Hematopoietic multipotent progenitor cell treated with erythropoietin and hydrocortisone succinate and interleukin-3 and kit ligand, for 15 days (in vitro differentiated cells): ENCODE measurements around the gene PRKAR1B.

ENCODE experiments used
- DNase-seq: peaks from one replicate; pipeline ENCODE4 v3.0.0-alpha.2; 2015; ENCODE audit warnings: low spot score

PRKAR1B gene

DNA sequence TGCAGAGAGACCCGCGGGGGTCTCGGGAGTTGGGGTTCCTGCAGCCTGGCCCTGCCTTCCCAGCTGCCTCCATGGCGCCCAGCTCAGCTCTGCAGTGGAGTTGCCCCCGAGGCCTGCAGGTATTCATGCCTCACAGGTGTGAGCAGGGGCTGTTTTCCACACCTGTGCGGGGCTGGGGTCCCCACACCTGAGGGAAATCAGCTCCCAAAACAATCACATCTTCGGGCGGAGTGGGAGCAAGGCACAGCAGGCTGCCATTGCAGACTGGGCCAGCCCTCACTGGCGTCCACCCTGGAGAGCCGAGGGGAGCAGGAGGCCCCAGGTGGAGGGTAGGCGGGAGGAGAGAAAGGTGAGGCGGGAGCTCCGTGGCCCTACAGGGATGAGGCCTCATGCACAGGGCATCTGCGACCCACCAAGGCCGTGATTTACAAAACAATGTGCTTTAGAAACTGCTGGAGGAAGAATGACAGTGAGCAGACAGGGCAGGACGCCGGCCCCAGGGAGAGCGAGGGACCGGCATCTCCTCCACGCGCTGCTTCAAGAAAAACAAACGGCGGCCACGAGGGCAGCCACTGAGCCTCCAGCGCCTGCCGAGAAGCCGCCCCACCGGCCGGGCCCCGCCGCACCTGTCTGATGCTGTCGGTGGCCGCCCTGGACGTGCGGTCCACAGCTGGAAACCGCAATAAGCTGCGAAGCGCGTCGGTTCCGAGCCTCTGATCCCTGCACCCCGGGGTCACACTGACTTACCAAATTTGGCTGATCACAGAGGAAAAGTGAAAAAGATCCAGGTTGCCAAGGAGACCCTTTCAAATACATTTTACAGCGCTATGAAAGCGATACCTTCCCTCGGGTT, 154.4 kb downstream of the PRKAR1B start:
- DNase-seq = no peak

DNA sequence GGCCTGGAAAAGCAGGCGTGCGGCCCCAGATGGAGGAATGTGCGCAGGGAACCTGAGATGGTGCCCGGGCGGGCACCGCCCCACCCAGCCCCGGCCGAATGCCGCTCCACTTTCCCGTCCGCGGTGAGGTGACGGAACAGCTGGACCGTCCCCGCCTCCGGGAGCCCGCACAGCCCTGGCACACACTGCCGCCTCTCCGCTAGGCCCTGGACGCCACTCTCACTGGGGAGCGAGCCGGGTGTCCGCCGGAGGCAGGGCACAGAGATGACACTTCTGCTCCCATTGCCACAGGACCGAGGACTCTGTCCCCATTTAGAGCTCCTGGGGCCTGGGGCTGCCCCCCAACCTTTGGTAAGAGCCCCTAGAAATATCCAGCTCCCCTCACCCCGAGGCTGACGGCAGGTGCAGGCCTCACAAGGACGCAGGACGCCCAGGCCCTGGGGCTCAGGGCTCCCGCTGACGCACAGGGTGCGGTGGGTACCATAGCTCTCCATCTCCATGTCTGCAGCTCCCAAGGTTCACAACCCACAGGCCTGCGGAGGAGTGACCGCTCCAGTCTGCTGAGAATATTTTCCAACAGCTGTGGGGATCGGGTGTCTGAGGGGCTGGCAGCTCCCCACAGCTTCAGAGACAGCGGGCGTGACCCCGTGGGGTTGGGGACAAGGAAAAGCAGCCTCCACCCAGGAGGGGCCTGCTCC, 155.2 kb downstream of the PRKAR1B start:
- no peak for DNase-seq

DNA sequence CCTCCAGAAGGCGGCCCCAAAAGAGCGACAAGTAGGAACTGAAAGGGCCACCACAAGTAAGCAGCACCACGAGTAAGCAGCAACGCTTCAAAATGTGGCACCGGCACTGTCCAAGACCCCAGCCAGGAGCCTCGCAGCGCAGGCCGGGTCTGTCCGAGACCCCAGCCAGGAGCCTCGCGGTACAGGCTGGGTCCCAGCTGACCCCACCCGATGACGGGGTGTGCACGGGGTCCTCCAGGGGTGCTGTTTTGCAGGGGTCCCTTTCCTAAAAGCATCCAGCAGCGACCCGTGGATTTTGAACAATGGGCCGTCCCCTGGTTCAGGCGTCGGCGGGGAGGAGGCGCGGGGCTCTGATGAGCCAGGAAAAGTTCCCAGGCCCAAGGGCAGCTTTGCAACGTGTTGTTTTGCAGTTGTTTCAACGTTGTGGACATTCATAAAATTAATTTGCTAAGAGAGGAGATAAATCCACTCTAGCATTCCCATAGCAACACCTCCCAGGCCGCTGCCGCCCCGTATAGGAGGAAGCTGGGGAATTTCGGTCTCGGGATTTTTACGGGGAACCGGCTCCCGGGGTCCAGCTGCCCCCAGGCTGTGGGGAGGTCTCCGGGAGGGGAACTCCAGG, 155.9 kb downstream of the PRKAR1B start:
- no peak for DNase-seq

DNA sequence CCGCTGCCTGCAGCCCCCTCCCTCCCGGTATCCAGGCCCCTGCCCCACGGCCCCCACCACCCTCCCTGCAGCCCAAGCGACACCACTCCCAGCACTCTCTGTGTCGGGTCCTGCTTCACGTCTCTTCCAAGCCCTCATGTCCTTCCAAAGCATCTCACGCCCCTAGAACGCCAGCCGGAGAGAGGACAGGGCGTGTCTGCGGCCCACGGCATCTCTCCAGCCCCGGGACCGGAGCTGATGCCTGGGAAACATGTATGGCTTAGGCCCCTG, 156.3 kb downstream of the PRKAR1B start:
- no peak for DNase-seq

DNA sequence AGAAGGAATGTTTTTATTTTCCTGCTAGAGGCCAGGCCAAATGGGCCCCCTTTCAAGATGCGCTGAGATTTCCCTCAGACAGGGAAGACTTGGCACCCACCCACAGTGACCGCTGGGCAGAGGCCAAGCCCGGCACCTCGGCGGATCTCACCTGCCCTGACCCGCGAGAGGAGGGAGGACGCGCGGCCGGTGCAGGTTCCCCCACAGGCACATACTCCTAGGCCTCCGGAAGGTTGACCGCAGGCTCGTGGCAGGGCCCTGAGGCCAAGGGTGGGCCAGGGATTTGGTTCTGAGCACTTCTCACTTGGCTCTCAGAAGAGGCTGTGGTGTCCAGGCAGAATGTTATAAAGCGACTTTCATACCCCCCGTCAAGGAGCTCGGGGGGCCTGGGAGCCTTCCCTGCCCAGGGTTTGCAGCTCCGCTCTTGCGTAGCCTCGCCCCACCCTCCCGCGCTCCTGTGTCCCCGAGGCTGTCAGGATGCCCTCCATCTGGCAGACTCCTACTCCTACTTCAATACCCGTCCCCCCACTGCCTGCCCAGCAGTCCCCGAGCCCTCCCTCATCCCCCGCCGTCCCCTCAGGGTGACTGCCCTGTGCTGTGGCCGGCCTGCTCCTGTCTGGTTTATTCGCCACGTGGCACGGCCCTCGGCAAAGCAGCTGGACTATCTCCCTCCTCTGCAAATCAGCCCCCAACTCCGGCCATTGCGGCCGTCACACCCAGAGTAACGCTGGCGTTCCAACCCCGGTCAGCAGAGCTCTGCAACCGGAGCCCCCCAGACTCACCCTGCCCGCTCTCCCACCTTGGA, 156.9 kb downstream of the PRKAR1B start:
- DNase-seq = no peak

DNA sequence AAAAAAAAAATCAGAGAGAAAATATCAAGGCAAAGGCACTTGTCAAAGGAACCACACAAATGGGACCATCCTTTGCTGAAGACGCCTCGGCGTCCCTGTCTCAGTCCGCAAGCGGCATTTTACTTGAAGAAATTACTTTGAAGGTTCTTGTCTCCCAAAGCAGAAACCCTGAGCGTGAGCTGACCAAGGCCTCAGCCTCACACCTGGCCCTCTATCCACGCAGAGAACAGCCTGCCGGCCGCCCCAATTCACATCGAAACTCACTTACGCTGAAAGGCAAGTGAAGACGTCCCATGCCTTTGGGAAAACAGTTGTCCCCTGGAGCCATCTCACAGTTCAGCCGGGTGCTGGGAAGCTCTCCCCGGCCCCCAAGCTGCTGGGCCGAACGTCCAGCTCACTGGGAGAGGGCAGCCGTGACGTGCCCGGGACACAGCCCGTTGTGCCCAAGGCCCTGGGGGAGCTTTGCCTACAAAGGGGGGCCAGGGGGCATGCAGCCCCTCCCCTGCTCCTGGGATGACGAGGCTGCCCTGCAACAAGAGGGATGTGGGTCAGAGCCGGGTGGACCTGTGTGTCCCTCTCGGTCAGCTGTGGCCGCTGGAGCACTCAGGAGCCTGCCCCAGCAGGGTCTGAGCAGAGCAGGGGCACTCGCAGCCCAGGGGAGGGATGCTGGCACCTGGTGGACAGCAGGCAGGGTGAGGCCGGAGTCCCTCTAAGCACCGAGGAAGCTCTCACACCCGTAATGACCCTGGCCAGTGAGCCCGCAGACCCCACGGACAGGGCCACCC, 157.8 kb downstream of the PRKAR1B start:
- no peak for DNase-seq

DNA sequence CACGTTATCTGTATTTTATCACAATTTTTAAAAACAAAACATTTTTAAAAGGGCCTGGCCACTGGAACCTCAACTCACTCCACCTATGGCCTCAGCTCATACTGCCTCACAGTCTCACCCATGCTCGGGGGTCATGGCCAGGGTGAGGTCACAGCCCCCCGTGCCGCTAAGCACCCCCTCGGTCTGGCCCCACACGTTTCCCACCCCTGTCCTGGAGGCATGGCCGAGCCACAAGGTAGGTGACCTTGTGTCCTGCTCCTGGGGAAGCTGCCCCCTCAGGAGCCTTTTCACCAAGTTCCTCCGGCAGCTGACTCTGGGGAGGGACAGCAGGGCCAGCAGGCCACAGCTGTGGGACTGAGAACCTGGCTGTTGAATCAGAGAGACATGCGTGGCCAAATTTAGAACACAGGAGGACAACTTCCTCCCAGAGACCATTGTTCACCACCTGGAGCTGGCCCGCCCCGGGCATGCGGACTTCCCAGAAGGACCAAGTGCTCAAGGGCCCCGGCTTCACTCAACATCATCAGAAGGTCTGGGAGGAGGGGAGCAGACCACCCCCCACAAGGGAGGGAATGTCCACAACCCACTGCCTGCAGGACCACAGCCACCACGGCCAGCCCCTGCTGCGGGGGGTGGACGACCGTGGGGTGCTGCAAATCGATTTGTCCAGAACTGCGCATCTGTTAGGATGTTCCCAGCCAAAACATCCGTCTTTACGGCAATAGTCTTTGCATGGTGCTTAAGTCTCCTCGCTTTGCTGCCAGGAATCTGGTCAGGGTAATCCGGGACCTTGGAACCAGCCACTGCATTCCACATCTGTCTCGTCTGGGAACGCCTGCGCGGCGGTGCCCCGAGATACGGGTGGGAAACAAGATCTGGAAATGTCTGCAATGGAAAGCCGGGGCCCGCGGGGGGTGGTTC, 158.8 kb downstream of the PRKAR1B start:
- no peak for DNase-seq

DNA sequence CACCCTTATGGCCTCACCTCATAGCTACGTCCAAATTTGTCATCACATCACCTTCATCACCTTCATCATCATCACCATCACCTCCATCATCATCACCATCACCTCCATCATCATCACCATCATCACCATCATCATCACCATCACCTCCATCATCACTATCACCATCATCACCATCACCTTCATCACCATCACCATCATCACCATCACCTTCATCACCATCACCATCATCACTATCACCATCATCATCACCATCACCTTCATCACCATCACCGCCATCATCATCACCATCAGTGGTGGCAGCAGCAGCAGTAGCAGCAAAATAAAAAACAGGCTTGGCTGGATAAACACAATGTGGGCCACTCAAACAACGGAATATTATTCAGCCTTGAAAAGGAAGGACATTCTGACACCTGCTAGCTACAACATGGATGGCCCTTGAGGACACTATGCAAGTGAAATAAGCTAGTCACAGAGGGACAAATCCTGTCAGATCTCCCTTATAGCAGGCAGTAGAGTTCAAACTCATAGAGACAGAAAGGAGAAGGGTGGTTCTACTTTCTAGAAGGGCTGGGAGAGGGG, 159.7 kb downstream of the PRKAR1B start:
- no peak for DNase-seq

DNA sequence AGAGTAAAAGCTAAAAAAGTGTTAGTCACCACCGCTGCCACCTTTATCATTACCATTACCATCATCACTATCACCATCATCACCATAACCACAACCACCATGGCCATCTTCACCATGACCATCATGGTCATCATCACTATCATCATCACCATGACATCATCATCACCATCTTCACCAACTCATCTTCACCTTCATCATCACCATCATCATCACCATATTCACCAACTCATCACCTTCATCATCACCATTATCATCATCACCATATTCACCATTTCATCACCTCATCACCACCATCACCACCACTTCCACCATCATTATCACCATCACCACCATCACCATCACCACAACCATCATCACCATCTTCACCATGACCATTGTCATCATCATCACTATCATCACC, 161.0 kb downstream of the PRKAR1B start:
- DNase-seq = no peak

DNA sequence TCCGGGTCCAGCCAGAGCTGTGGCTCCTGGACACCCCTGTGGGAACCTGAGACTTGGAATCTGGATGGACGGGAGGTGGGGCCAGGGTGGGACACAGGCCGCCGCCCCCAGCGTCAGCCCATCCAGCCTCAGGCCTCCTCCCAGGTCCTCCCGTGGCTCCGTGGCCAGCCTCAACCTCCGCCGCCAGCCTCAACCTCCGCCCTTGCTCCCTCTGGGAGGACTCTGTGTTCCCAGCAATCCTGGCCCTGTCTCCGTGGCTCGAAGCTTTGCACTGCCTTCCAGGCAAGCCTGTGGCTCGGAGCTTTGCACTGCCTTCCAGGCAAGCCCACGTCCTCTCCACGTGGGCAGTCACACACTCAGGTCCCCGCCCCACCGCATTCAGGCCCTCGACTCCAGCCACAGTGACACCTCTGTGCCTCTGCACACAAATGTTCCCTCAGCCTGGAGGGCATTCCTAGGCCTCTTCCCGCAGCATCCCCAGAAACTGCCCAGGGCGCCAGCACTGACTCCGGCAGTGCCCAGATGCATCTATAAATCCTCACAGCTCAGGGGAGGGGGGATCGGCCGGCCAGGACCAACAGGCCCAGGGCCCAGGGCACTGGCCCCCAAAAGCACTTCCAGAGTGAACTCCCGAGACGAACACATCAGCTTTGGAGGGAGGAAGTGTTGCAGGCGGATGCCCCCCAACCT, 162.8 kb downstream of the PRKAR1B start:
- DNase-seq = no peak

DNA sequence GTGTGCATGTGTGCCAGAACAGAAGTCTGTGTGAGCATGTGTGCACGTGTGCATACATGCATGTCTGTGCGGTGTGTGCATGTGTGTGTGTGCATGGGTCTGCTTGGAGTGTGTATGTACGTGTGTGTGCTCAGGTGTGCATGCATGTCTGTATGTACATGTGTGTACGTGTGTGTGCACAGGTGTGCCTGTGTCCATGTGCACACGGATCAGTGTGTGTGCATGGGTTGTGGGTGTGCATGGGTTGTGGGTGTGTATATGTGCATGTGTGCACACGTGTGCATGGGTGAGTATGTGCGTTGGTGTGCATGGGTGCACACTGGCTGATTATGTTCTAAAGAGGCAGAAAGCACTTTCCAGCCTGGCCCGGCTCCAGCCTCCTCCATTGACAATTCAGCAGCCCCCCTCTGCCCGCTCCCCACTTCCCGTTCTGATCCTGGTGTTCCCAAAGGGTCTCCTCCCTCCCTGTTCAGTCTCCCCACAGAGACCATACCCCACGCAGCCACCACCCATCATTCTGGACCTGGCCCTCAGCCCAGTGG, 163.4 kb downstream of the PRKAR1B start:
- DNase-seq = no peak

DNA sequence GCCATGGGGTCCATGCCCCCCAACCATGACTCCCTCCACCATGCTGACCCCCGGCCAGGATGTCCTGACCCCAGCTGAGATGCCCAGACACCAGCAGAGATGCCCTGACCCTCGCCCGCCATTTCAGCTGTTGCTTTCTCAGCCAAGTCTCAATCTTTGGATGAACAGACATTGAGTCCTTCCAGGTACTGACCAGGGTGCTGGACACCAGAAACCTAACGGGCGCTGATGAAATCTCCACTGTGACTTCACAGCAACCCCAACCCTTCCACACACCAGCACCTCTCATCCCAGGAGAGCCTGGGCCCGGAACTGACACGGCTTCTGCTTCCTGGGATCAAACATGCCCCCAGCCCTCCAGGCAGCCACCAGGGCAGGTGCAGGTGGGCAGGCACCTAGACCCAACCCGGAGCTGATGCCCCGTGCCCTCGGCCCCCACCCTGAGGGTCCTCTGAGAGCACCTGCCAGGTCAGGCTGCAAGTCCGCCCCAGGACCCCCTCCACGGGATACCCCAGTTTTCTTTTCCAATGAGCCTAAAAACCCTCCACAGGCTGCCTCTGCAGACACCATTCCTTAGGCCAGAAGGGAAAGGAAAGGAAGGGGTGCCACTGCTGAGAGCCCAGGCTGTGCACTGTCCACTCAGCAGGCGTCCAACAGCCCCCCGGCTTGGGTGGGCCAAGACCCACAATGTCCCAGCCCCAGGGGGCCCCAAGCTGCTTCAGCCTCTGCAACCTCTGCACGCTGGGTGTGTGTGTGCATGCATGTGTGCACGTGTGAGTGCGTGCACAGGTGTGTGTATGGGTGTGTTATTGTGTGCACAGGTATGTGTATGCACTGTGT, 164.1 kb downstream of the PRKAR1B start:
- no peak for DNase-seq

DNA sequence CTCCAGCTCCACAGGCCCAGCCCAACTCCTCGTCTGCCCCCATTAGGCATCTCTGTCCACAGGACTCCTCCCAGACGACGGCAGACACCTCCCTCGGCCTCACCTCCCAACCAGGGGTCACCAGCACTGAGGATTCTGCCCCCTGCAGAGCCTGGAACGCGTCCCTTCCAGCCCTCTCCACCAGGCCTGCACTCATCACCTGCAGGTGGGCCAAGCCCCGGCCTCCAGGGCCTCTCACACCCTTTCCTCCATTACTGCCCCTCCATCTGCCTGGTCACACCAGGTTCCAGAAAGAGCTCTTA, 164.8 kb downstream of the PRKAR1B start:
- DNase-seq = no peak

DNA sequence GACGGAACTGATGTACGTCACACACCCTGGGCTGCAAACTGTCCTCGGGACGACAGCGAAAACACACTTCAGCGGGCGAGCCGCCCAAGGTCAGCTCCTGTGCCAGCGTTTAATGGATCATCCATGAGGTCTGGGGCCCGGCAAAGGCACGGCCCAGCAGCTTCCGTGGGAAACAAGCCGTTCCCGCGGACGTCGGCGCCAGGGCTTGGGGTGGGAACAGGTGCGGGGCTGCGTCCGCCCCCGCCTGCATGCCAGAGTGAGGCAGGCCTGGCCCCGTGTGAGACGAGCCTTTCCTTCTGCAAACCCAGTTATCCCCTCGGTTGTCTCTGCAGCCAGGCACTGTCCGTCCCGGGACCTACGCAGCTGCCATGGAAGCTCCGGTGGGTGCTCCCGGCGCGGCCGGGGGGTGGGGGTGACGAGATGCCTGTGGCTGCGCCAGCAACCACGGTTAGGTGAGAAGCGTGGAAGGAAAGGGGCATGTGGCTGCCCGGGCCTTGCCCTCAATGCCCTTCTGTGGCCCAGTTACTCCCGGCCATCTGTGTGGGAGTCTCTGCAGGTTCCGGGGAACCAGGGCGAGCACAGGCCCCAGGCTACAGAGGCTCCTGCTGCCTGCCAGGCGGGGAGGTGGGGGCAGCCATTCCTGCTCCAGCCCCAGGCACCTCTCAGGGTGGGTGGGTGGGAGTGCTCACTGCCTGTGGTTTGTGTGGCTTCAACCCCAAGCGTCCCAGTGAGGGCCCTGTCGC, 165.3 kb downstream of the PRKAR1B start:
- no peak for DNase-seq

DNA sequence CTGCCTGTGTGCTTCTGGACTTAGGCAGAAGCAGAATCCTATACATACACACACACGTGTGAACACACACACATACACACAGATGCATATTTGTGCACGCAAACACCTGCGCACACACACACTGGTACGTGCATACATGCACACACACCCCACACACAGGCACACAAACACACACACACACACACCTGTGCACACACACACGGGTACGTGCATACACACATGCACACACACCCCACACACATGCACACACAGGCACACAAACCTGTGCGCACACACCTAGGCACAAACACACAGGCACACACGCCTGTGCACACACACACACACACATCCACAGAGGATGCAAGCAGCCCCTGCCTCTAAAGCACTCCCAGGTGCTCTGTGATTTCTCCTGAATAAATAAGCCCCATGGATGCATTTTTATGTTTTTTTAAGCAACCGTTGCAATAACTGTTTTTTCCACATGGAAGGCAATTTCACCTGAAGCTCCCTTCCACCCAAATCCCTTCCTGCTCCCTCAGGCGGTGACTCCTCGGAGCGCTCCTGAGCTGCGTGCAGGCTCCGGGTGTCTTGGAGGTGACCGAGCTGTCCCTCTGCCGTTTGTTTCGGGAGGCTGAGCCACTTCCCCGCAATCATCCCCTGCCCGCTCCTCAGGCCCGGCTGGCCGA, 166.0 kb downstream of the PRKAR1B start:
- DNase-seq = no peak

DNA sequence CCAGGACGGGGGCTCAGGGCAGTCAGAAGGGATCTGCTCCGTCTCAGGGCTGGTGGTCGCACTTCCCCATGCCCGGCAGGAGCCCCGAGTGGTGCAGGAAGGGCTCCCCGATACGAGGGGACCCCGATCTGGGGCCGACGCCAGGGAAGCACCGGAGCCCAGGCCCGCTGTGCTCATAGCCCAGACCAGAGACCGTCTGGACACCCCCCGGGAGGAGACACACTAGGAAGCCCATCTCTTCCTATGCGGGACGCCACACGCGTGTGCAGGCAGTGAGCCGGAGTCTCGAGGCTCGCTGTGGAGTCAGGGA, 167.7 kb downstream of the PRKAR1B start:
- DNase-seq = no peak

DNA sequence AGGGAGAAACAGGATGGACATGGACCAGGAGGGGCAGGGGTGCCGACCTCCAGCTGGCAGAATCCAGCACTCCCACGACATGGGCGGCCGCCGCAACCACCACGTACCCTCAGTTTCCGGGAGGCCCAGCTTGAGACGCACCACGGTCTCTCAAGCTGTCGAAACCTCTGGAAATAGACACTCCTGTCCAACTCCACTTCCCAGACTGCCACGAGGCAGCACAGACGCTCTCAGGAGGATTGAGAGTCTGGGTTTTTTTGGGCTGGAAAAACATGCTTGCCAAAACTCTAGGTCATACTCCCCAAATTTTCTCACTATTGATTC, 169.6 kb downstream of the PRKAR1B start:
- no peak for DNase-seq
